GM12891 (cell line): ENCODE measurements around the gene SLC28A3.

Experiments
- POLR2A ChIP-seq: IDR thresholded peaks from 2 replicates; pipeline ENCODE4 v1.6.1; 2011; ENCODE audit warnings: low read depth, low read length, control low read depth
- POLR2AphosphoS5 ChIP-seq: IDR thresholded peaks from 2 replicates; pipeline ENCODE4 v1.6.1; 2011; ENCODE audit warnings: low read depth, low read length, control low read depth
- POU2F2 ChIP-seq: IDR thresholded peaks from 2 replicates; pipeline ENCODE4 v1.6.1; 2011; ENCODE audit warnings: low read depth, mild to moderate bottlenecking, control low read depth, low read length, moderate library complexity
- SPI1 ChIP-seq: IDR thresholded peaks from 2 replicates; pipeline ENCODE4 v1.6.1; 2011; ENCODE audit warnings: low read depth, low read length, control low read depth
- TAF1 ChIP-seq: IDR thresholded peaks from 2 replicates; pipeline ENCODE4 v1.6.1; 2011; ENCODE audit warnings: low read depth, low read length, control low read depth

- no peak for TF ChIP-seq POLR2A
- no peak for TF ChIP-seq TAF1
- TF ChIP-seq SPI1: no peak
- no peak for TF ChIP-seq POLR2AphosphoS5
- no peak for TF ChIP-seq POU2F2
Measured at GRCh38 chr9:84331119-84331809, 9.3 kb downstream of the SLC28A3 start.
